Keratinocyte (primary cell): ENCODE measurements around the gene ALPI.

Source experiments
- EZH2 ChIP-seq: IDR thresholded peaks from one replicate; pipeline ENCODE4 v1.6.1; 2012; ENCODE audit warnings: inconsistent platforms, mild to moderate bottlenecking, low read length, moderate library complexity
- TF ChIP-seq, protein P1 (sequence below), 3 experiments: IDR thresholded peaks in 1 of 3; conservative IDR thresholded peaks in 1 of 3; optimal IDR thresholded peaks in 1 of 3; 2 replicates in 2 of 3; 3 replicates in 1 of 3; pipeline versions ENCODE3 to v1.5.1; 2011; ENCODE audit warnings: low read length in 3 of 3, mild to moderate bottlenecking in 3 of 3, moderate library complexity in 2 of 3, control low read depth in 1 of 3, inconsistent platforms in 1 of 3; ENCODE audit not compliant: insufficient read depth in 2 of 3; ENCODE audit errors: extremely low read depth in 1 of 3

DNA sequence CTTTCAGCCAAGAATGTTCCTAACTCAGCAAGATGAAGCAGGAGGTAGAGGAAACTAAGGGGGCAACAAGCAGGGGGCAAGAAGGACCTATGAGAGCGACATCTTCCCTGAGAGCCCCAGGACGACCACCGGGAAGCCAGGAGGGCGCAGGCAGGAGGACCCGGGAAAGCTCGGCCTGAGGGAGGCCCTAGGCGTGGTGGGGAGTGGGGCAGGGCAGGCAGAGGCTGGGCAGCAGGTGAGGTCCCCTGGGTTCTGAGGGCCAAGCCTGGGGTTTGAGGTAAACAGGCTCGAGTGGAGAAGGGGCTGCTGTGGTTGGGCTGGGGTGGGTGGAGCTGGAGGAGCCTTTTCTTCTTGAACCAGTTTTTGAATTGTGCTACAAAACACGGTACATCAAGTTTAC is 1.3 kb upstream of the ALPI start:
- TF ChIP-seq, protein P1, sequence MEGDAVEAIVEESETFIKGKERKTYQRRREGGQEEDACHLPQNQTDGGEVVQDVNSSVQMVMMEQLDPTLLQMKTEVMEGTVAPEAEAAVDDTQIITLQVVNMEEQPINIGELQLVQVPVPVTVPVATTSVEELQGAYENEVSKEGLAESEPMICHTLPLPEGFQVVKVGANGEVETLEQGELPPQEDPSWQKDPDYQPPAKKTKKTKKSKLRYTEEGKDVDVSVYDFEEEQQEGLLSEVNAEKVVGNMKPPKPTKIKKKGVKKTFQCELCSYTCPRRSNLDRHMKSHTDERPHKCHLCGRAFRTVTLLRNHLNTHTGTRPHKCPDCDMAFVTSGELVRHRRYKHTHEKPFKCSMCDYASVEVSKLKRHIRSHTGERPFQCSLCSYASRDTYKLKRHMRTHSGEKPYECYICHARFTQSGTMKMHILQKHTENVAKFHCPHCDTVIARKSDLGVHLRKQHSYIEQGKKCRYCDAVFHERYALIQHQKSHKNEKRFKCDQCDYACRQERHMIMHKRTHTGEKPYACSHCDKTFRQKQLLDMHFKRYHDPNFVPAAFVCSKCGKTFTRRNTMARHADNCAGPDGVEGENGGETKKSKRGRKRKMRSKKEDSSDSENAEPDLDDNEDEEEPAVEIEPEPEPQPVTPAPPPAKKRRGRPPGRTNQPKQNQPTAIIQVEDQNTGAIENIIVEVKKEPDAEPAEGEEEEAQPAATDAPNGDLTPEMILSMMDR (optimal IDR thresholded peaks at IDR 0.05 in 1 of 3, IDR thresholded peaks at IDR 0.05 in 1 of 3, conservative IDR thresholded peaks at IDR 0.05 in 1 of 3; ENCODE audit: extremely low read depth in 1 of 3, insufficient read depth in 2 of 3, low read length in 3 of 3) = no peak
- TF ChIP-seq EZH2 = no peak
